H9 (cell line): ENCODE measurements around the gene NR3C2. TPM values are rescaled to one million over a fixed set of nuclear protein-coding genes. Genes with fewer than 3 reads are reported as not detected.
"Not testable (repeated sequence)": the region's sequence is repeated elsewhere in the genome, so short reads cannot be mapped to it uniquely, and the experiment has no call there.

Experiments used
- DNase-seq: peaks from one replicate; pipeline ENCODE4 v3.0.0-alpha.2; 2017
- H2AFZ ChIP-seq: one replicate; pipeline ENCODE4 v1.6.1; 2013; ENCODE audit warnings: mild to moderate bottlenecking, low read length, control low read depth, moderate library complexity
- H2AK5ac ChIP-seq: 2 replicates; pipeline ENCODE4 v1.6.1; 2013; ENCODE audit warnings: low read length, control low read depth, mixed read lengths; ENCODE audit not compliant: insufficient read length
- H2BK120ac ChIP-seq: one replicate; pipeline ENCODE4 v1.6.1; 2013; ENCODE audit warnings: low read depth, mild to moderate bottlenecking, low read length, control low read depth, inconsistent platforms; ENCODE audit not compliant: poor library complexity, severe bottlenecking
- H2BK12ac ChIP-seq: 2 replicates; pipeline ENCODE4 v1.6.1; 2013; ENCODE audit warnings: low read length, control low read depth, mixed read lengths, low read depth; ENCODE audit not compliant: insufficient read length
- H2BK15ac ChIP-seq: 2 replicates; pipeline ENCODE4 v1.6.1; 2013; ENCODE audit warnings: low read depth, low read length, control low read depth
- H2BK20ac ChIP-seq: one replicate; pipeline ENCODE4 v1.6.1; 2013; ENCODE audit warnings: low read depth, mild to moderate bottlenecking, low read length, control low read depth, inconsistent platforms; ENCODE audit not compliant: poor library complexity, severe bottlenecking
- H2BK5ac ChIP-seq: 2 replicates; pipeline ENCODE4 v1.6.1; 2013; ENCODE audit warnings: low read length, control low read depth, mixed read lengths; ENCODE audit not compliant: insufficient read length
- H3K14ac ChIP-seq: 2 replicates; pipeline ENCODE4 v1.6.1; 2013; ENCODE audit warnings: low read length, control low read depth; ENCODE audit not compliant: insufficient read depth
- H3K18ac ChIP-seq: 2 replicates; pipeline ENCODE4 v1.6.1; 2013; ENCODE audit warnings: low read depth, mild to moderate bottlenecking, mixed read lengths, low read length, control low read depth; ENCODE audit not compliant: insufficient read length
- H3K23ac ChIP-seq: 2 replicates; pipeline ENCODE4 v1.6.1; 2013; ENCODE audit warnings: low read length, control low read depth, mixed read lengths, low read depth; ENCODE audit not compliant: insufficient read length
- H3K23me2 ChIP-seq: 2 replicates; pipeline ENCODE4 v1.6.1; 2013; ENCODE audit warnings: low read depth, mild to moderate bottlenecking, mixed read lengths, low read length, control low read depth; ENCODE audit not compliant: insufficient read length, poor library complexity, severe bottlenecking
- H3K27ac ChIP-seq: 2 replicates; pipeline ENCODE4 v1.5.1; 2013; ENCODE audit warnings: low read length, control low read depth, mixed read lengths, low read depth; ENCODE audit not compliant: insufficient read length
- H3K27me3 ChIP-seq: 2 replicates; pipeline ENCODE4 v1.6.1; 2013; ENCODE audit warnings: low read length, control low read depth, inconsistent platforms; ENCODE audit not compliant: insufficient read depth
- H3K4ac ChIP-seq: 2 replicates; pipeline ENCODE4 v1.6.1; 2013; ENCODE audit warnings: low read depth, mild to moderate bottlenecking, control low read depth, inconsistent platforms, low read length, moderate library complexity
- H3K4me1 ChIP-seq: 2 replicates; pipeline ENCODE4 v1.6.1; 2013; ENCODE audit warnings: low read length, control low read depth, inconsistent platforms; ENCODE audit not compliant: insufficient read depth
- H3K4me2 ChIP-seq: 2 replicates; pipeline ENCODE4 v1.6.1; 2013; ENCODE audit warnings: low read length, control low read depth, mixed read lengths; ENCODE audit not compliant: insufficient read length, insufficient read depth
- H3K56ac ChIP-seq: 2 replicates; pipeline ENCODE4 v1.6.1; 2013; ENCODE audit warnings: low read depth, mild to moderate bottlenecking, mixed read lengths, low read length, control low read depth; ENCODE audit not compliant: insufficient read length
- H3K79me1 ChIP-seq: 2 replicates; pipeline ENCODE4 v1.6.1; 2013; ENCODE audit warnings: low read depth, mild to moderate bottlenecking, moderate library complexity, low read length, control low read depth, inconsistent platforms; ENCODE audit not compliant: insufficient read depth, poor library complexity, severe bottlenecking
- H3K79me2 ChIP-seq: 2 replicates; pipeline ENCODE4 v1.6.1; 2013; ENCODE audit warnings: low read length, control low read depth, inconsistent platforms; ENCODE audit not compliant: insufficient read depth
- H3K9ac ChIP-seq: 2 replicates; pipeline ENCODE4 v1.6.1; 2013; ENCODE audit warnings: low read length, control low read depth, mixed read lengths; ENCODE audit not compliant: insufficient read length; ENCODE audit errors: extremely low read depth
- H3K9me3 ChIP-seq: one replicate; pipeline ENCODE4 v1.6.1; 2013; ENCODE audit warnings: low read depth, low read length, inconsistent platforms; ENCODE audit not compliant: control insufficient read depth
- H3T11ph ChIP-seq: one replicate; pipeline ENCODE4 v1.6.1; 2013; ENCODE audit warnings: mild to moderate bottlenecking, low read length, control low read depth, inconsistent platforms
- H4K20me1 ChIP-seq: one replicate; pipeline ENCODE4 v1.6.1; 2013; ENCODE audit not compliant: control insufficient read depth, insufficient read length, insufficient read depth
- H4K5ac ChIP-seq: 2 replicates; pipeline ENCODE4 v1.6.1; 2013; ENCODE audit warnings: low read depth, mild to moderate bottlenecking, mixed read lengths, low read length, control low read depth; ENCODE audit not compliant: insufficient read length
- H4K8ac ChIP-seq: replicated peaks from 2 replicates; pipeline ENCODE4 v1.6.1; 2013; ENCODE audit warnings: low read length, control low read depth, mixed read lengths, low read depth; ENCODE audit not compliant: insufficient read length
- H4K91ac ChIP-seq: 2 replicates; pipeline ENCODE4 v1.6.1; 2013; ENCODE audit warnings: low read depth, mild to moderate bottlenecking, moderate library complexity, mixed read lengths, low read length, control low read depth; ENCODE audit not compliant: insufficient read length
- H3K27ac Mint-ChIP-seq, 3 experiments: 2 replicates in 2 of 3; 3 replicates in 1 of 3; pipeline ENCODE4 v1.8.0; 2020 to 2021; ENCODE audit warnings: mixed read lengths in 3 of 3, mild to moderate bottlenecking in 1 of 3, moderate library complexity in 1 of 3
- H3K27me3 Mint-ChIP-seq: 2 replicates; pipeline ENCODE4 v1.8.0; 2021; ENCODE audit warnings: low read depth, mild to moderate bottlenecking, moderate library complexity, mixed read lengths
- H3K36me3 Mint-ChIP-seq, 3 experiments: 2 replicates in 2 of 3; 3 replicates in 1 of 3; pipeline ENCODE4 v1.8.0; 2020 to 2021; ENCODE audit warnings: low read depth in 3 of 3, mixed read lengths in 3 of 3; ENCODE audit not compliant: insufficient read depth in 1 of 3
- H3K4me1 Mint-ChIP-seq, 2 experiments: 2 replicates each; pipeline ENCODE4 v1.8.0; 2020; ENCODE audit warnings: mixed read lengths in 2 of 2
- H3K4me3 Mint-ChIP-seq, 2 experiments: 2 replicates in 1 of 2; 3 replicates in 1 of 2; pipeline ENCODE4 v1.8.0; 2020 to 2021; ENCODE audit warnings: mild to moderate bottlenecking in 2 of 2, mixed read lengths in 2 of 2, moderate library complexity in 1 of 2
- H3K9me3 Mint-ChIP-seq, 2 experiments: 2 replicates in 1 of 2; 3 replicates in 1 of 2; pipeline ENCODE4 v1.8.0; 2020; ENCODE audit warnings: mild to moderate bottlenecking in 2 of 2, mixed read lengths in 2 of 2, moderate library complexity in 1 of 2
- CTCF ChIP-seq: fragments of 200-600 bp; sonication (generic); conservative IDR thresholded peaks from 3 replicates; pipeline ENCODE4 v1.8.0; 2021; ENCODE audit warnings: antibody characterized with exemption, mild to moderate bottlenecking
- WGBS: extraction: QIAGEN DNeasy Blood & Tissue Kit; methylation state at CpG from one replicate; pipeline ENCODE4 v1.1.7; 2013; ENCODE audit warnings: missing lambda C conversion rate, low lambda C conversion rate, mixed read lengths; ENCODE audit not compliant: insufficient read length; ENCODE audit errors: extremely low coverage; 5-methylcytosine and 5-hydroxymethylcytosine counted together
- total RNA-seq: library from RNA; stranded (reverse); gene quantifications from 2 replicates; pipeline ENCODE4 v1.2.1, GENCODE V29; 2021

NR3C2 gene
- total RNA-seq, 1 experiment from 2014 or later, result 1.4 TPM

- Histone ChIP-seq H3K56ac (no peak overlapping the region), H3K4me1 (no peaks in the 10 kb centered on the region), H3K4me2 (no peak overlapping the region), H3K79me2 (no peaks in the 10 kb centered on the region), H3K27ac (no peak overlapping the region), H2AK5ac (no peak overlapping the region), H2AFZ (no peak overlapping the region), H3T11ph (no peak overlapping the region), H3K23ac (no peak overlapping the region), H2BK5ac (no peak overlapping the region), H4K8ac (no peak overlapping the region), H2BK12ac (no peak overlapping the region), H2BK120ac (no peak overlapping the region), H2BK20ac (no peak overlapping the region), H3K27me3 (no peaks in the 10 kb centered on the region), H4K5ac (no peak overlapping the region), H3K79me1 (no peaks in the 10 kb centered on the region), H3K14ac (no peak overlapping the region), H3K9me3 (no peaks in the 10 kb centered on the region), H3K4ac (no peak overlapping the region), H3K9ac (no peak overlapping the region), H2BK15ac (no peak overlapping the region), H4K20me1 (no peaks in the 10 kb centered on the region), H4K91ac (no peak overlapping the region), H3K18ac (no peak overlapping the region), H3K23me2 (no peaks in the 10 kb centered on the region)
- no peak for DNase-seq
- no CpG with 5 or more reads among the region's 3 CpGs for WGBS
- no peak for TF ChIP-seq CTCF
- H3K4me3 Mint-ChIP-seq, result no peak overlapping the region
- H3K36me3 Mint-ChIP-seq, result no peaks in the 10 kb centered on the region; a peak in 1 of 7 replicates
- peak overlapping the region in 1 of 3 experiments; percentile 36; a peak in 1 of 7 replicates for H3K27ac Mint-ChIP-seq
- H3K27me3 Mint-ChIP-seq, result no peaks in the 10 kb centered on the region
- no peaks in the 10 kb centered on the region; a peak in 1 of 5 replicates for H3K9me3 Mint-ChIP-seq
- peaks cover 0 to 5% of the 10 kb centered on the region in 2 experiments; a peak in 1 of 4 replicates for H3K4me1 Mint-ChIP-seq
Measured at GRCh38 chr4:148192526-148192925, 249.7 kb downstream of the NR3C2 start.

- H3K79me1 ChIP-seq, H3K23ac ChIP-seq, H2BK12ac ChIP-seq, H3K9ac ChIP-seq, H3K27me3 ChIP-seq, H3K4me1 Mint-ChIP-seq, H4K91ac ChIP-seq, H4K20me1 ChIP-seq, H4K8ac ChIP-seq, H3T11ph ChIP-seq, H3K4me2 ChIP-seq, H2BK15ac ChIP-seq, H3K18ac ChIP-seq, H3K9me3 ChIP-seq, DNase-seq, H3K14ac ChIP-seq, H4K5ac ChIP-seq, H2AK5ac ChIP-seq, H2BK5ac ChIP-seq, H3K23me2 ChIP-seq, H3K36me3 Mint-ChIP-seq, H3K4ac ChIP-seq, H3K27me3 Mint-ChIP-seq, H3K27ac Mint-ChIP-seq, H2AFZ ChIP-seq, H2BK20ac ChIP-seq, H3K79me2 ChIP-seq, H3K27ac ChIP-seq, H3K4me3 Mint-ChIP-seq, H3K4me1 ChIP-seq, H3K56ac ChIP-seq, H3K9me3 Mint-ChIP-seq, H2BK120ac ChIP-seq: not testable (repeated sequence)
- WGBS, result no CpG with 5 or more reads among the region's 5 CpGs
Measured at GRCh38 chr4:148187454-148188222, 254.6 kb downstream of the NR3C2 start.
